Astrocyte of the spinal cord (primary cell): Measurements from ENCODE around the gene XPA.

ENCODE experiments used
- DNase-seq: peaks from one replicate; pipeline ENCODE4 v3.0.0; 2011; ENCODE audit warnings: low read depth, low spot score
- H3K4me3 ChIP-seq: 2 replicates; pipeline ENCODE4 v1.5.1; 2011; ENCODE audit warnings: low read depth, mild to moderate bottlenecking, low read length, moderate library complexity
- CTCF ChIP-seq: IDR thresholded peaks from 2 replicates; pipeline ENCODE4 v1.5.1; 2012; ENCODE audit warnings: low read depth, mild to moderate bottlenecking, low read length, inconsistent platforms
- in situ Hi-C: cut with HindIII; loops from 2 replicates; pipeline ENCODE4 v1.10.0; 2017; ENCODE audit warnings: low sequenced_read_pairs

The XPA gene

GRCh38 chr9:97717866-97718265 lies 20.7 kb upstream of the XPA start:
- in situ Hi-C loops, result no loop called here
- TF ChIP-seq CTCF, result no peak
- no peak overlapping the region for H3K4me3 ChIP-seq
- DNase-seq, result no peak

GRCh38 chr9:97714435-97714834 lies 17.3 kb upstream of the XPA start:
- no peak for TF ChIP-seq CTCF
- DNase-seq, result peak; percentile 33
- in situ Hi-C loops, result no loop called here
- no peak overlapping the region for H3K4me3 ChIP-seq

GRCh38 chr9:97711223-97711626 lies 14.1 kb upstream of the XPA start:
- TF ChIP-seq CTCF, result no peak
- DNase-seq, result no peak
- in situ Hi-C loops, result no loop called here
- no peak overlapping the region for H3K4me3 ChIP-seq

- DNase-seq, result peak; percentile 70
- in situ Hi-C loops, result no loop called here
- TF ChIP-seq CTCF, result peak; percentile 73
- H3K4me3 ChIP-seq, result no peak overlapping the region
Measured at GRCh38 chr9:97710356-97711222, 13.4 kb upstream of the XPA start.

GRCh38 chr9:97706246-97706645 lies 9.1 kb upstream of the XPA start:
- TF ChIP-seq CTCF, result no peak
- no peak overlapping the region for H3K4me3 ChIP-seq
- DNase-seq, result no peak
- in situ Hi-C loops, result no loop called here

- no peak overlapping the region for H3K4me3 ChIP-seq
- in situ Hi-C loops, result no loop called here
- DNase-seq, result peak; percentile 80
- TF ChIP-seq CTCF, result no peak
Measured at GRCh38 chr9:97705354-97705950, 8.3 kb upstream of the XPA start.
